ENCODE data around the gene PLCD4. TPM values are rescaled to one million over a fixed set of nuclear protein-coding genes. Genes with fewer than 3 reads are reported as not detected.

Gene PLCD4
- total and polyA plus RNA-seq, 2 of the 8 experiments (the other 6 are each of a cell fraction or from before 2014, with no cell fraction given) = 0.21 to 0.50 TPM

- Histone ChIP-seq H4K20me1 (replicated peaks in 1 of 2; ENCODE audit: control insufficient read depth in 1 of 2, insufficient read depth in 2 of 2, low read length in 2 of 2) (peaks cover 2 to 10% of the 10 kb centered on the region in 2 experiments), H3K27me3 (replicated peaks in 1 of 4; ENCODE audit: control insufficient read depth in 3 of 4, extremely low read depth in 1 of 4, insufficient read depth in 3 of 4, low read length in 3 of 4) (no peaks in the 10 kb centered on the region), H3K23me2 (ENCODE audit: low read depth, low read length) (no peaks in the 10 kb centered on the region), H3K27ac (ENCODE audit: low read depth, low read length) (no peak overlapping the region), H2BK15ac (ENCODE audit: low read length) (no peak overlapping the region), H3K79me1 (ENCODE audit: low read depth, low read length) (no peaks in the 10 kb centered on the region; the same call in 1 of the 2 replicates), H3K23ac (ENCODE audit: insufficient read length) (no peak overlapping the region), H3K56ac (replicated peaks; ENCODE audit: insufficient read length, low read depth, low read length) (no peak overlapping the region), H2BK20ac (ENCODE audit: low read length) (no peak overlapping the region), H3K14ac (ENCODE audit: insufficient read length) (no peak overlapping the region), H3K9ac (replicated peaks in 1 of 4; ENCODE audit: extremely low read depth in 1 of 4, low read depth in 3 of 4, low read length in 3 of 4) (no peak overlapping the region), H4K91ac (replicated peaks; ENCODE audit: insufficient read length, low read length) (no peak overlapping the region), H2BK5ac (ENCODE audit: low read depth, low read length) (no peak overlapping the region), H3K4me3 (ENCODE audit: extremely low read depth in 1 of 4, insufficient read depth in 2 of 4, low read depth in 3 of 4, low read length in 4 of 4) (no peak overlapping the region), H2AK5ac (ENCODE audit: low read depth, low read length) (no peak overlapping the region), H3K4ac (replicated peaks; ENCODE audit: insufficient read length, low read depth, low read length) (no peak overlapping the region), H3K9me3 (ENCODE audit: insufficient read depth in 2 of 2, low read depth in 1 of 2, low read length in 1 of 2) (no peaks in the 10 kb centered on the region), H4K5ac (ENCODE audit: insufficient read length, low read depth, low read length) (no peak overlapping the region), H4K8ac (ENCODE audit: extremely low read depth, insufficient read depth, low read length) (no peak overlapping the region), H3K18ac (ENCODE audit: extremely low read depth, low read length) (no peak overlapping the region), H3K4me1 (replicated peaks in 1 of 4; ENCODE audit: control insufficient read depth in 3 of 4, insufficient read depth in 4 of 4, low read length in 3 of 4) (no peaks in the 10 kb centered on the region), H2BK12ac (ENCODE audit: low read depth, low read length) (no peak overlapping the region), H2AFZ (ENCODE audit: low read length) (no peak overlapping the region), H3K36me3 (ENCODE audit: control insufficient read depth in 2 of 4, insufficient read depth in 4 of 4, low read length in 3 of 4) (peaks cover 42 to 80% (median 70%) of the 10 kb centered on the region in 4 experiments), H3K4me2 (ENCODE audit: insufficient read depth in 1 of 2, low read depth in 2 of 2, low read length in 2 of 2) (no peak overlapping the region), H2BK120ac (replicated peaks; ENCODE audit: low read depth, low read length) (no peak overlapping the region), H3K79me2 (ENCODE audit: control insufficient read depth in 1 of 2, insufficient read depth in 2 of 2, low read length in 2 of 2) (no peaks in the 10 kb centered on the region)
- no peak for DNase-seq (ENCODE audit: low read depth in 1 of 2, low spot score in 2 of 2)
- peak; percentile 18; the same call in 1 of the 2 replicates for TF ChIP-seq POLR2AphosphoS5 (IDR thresholded peaks at IDR 0.05; ENCODE audit: low read depth, low read length)
- TF ChIP-seq CHD1 (IDR thresholded peaks at IDR 0.05; ENCODE audit: low read depth, low read length) = no peak
- 94% methylated on average over 18 of the region's 18 CpGs; no CpG with 5 or more reads in 1 of the 2 experiments for WGBS, 2 experiments (ENCODE audit: extremely low coverage in 1 of 2, insufficient coverage in 1 of 2, insufficient read length in 1 of 2, insufficient replicate concordance in 2 of 2, low coverage in 1 of 2, low lambda C conversion rate in 2 of 2, missing lambda C conversion rate in 1 of 2)
- POLR2A ChIA-PET (ENCODE audit: partially characterized antibody) = interaction anchor here (0.9 to 1.4 kb wide), 4 partner anchors 14 to 68 kb away, joined by 3 to 4 read pairs (median 3); partner anchors contain the start of gene TTLL4
- CTCF ChIA-PET (ENCODE audit: partially characterized antibody) = interaction anchor here (0.6 to 3.8 kb wide), 5 partner anchors 8 to 86 kb away, joined by 4 to 16 read pairs (median 7); partner anchors contain the start of genes BCS1L and ZNF142
- no peak for FAIRE-seq
These were observed 34.5 kb downstream of the PLCD4 start for GRCh38 chr2:218642121-218642656.
